GM19240 (cell line): ENCODE results near the gene ARHGAP33.
A peak's percentile ranks its signal among the peaks of the same experiment; 100 is the strongest.
"Not testable (repeated sequence)": the region's sequence is repeated elsewhere in the genome, so short reads cannot be mapped to it uniquely, and the experiment has no call there.

ENCODE experiments used
- DNase-seq: peaks from one replicate; pipeline ENCODE4 v3.0.0; 2011; ENCODE audit warnings: low spot score; ENCODE audit not compliant: insufficient read length

Gene ARHGAP33

DNA sequence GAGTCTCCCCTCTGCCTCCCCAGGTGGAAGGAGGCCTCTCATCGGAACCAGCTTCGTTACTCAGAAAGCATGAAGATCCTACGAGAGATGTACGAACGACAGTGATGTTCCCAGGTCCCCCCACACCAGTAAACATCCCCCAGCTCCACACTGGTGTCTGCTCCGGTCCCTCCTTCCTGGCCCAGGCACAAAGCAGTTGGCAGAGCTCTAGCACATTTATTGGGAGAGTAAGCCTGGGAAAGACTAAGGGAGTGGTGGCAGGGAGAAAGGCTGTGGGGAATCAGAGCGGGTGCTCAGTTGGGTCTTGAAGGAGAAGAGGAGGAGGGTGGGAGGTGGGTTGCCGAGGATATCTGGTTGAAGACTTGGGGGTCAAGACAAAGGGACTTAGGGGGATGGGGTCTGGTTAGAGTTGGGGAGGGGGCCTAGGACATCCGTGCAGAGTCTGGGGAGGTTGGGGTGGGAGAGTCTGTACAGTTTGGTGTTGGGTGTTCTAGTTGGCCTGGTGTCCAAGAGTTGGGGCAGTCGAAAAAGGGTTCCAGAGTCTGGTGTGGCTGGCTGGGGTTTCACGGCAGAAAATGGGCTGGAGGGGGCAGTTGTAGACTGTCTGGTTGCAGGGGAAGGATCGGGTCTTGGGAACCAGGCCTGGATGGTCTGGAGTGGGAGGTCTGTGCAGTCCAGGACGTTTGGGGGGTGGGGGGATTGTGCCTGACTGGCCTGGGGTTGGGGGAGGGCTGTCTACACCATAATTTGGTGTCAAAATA is 20.8 kb upstream of the ARHGAP33 start:
- no peak for DNase-seq

DNA sequence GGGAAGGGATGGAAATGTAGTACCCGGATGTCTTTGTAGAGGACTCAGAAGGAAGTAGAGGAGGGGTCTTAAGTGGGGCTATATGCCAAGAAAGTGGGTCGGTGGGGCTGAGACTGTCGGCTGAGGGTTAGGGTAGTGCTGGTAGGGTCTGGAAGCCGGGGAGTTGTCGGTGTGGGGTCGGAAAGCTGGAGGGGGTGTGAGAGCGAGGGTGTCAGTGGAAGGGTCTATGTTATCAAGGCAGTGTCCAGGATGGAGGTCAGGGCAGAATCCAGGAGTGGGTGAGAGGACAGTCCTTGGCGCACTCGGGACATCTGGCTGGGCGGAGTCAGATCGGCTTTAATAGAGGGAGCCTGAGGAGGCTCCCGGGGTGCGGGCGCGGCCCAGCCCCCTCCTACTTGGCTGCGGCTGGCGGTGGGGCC is 20.2 kb upstream of the ARHGAP33 start:
- DNase-seq: no peak

DNA sequence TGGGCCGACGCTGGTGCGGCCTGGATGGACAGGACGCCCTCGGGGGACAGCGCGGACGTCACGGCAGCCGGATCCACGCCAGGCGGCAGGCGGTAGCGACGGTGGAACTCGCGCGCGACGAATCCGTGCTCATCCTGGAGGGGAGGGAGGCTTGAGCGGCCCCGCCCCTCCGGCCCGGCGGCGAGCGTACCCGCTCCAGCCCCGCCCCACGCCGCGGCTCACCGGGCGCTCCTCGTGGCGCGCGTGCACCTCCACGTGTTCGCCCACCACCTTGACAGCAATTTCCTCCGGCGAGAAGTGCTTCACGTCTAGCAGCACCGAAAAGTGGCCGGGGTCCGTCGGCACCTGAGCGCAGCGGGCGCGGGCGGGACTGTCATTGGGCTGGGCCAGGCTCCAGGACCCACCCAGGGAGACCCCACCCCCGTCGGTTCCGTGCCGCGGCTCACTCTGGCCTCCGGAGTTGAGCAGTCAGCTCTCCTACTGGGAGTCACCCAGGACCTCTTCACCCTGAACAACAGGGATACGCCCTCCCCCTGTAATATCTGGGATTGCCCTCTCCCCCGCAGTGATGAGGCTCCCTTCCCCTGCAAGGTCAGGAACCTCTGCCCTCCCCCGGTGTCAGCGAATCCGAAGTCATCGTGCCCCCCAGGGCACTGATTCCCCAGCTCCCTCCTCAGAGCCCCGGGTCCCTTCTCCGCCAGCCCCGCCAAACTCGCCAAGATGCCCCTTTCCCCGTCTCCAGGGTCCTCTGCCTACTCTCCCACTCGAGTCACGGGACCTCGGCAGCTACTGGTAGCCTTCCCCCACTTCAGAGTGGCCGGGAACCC is 19.6 kb upstream of the ARHGAP33 start:
- no peak for DNase-seq

DNA sequence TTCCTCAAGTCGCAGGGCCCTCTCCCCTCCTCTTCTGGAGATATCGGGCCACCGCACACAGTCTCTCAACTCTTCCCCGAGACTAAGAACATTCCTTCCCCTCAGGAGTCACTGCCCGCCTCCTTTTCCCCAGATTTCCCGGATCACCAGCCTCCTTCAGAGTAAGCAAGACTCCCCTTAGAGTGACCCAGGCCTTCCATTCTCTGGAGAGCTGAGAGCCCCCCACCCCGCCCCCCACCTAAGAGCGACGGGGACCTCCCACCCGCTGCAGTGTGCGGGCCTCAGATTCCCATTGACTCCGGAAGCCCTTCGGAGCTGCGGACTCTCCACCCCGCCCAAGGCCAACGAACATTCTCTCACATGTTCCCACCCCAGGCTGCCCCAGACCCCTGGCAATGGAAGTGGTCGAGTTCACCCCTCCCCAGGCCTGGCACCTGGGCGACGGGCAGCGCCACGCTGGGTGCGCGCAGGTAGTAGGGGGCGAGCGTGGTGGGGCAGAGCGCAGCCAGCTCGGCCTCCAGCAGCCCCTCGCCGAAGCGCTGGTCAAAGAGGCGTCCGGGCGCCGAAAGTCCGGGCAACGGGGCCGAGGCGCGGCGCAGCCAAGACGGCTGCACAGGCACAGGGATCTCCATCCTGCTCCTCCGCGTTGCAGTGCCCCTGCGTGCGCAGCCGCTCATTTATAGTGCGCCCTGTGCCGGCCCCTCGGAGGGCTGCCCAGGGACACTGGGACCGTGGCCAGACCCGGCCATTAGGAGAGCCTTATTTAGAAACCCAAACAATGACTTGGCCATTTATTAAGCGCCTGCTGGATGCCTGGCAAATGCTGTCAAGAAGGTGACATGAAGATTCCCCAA is 18.8 kb upstream of the ARHGAP33 start, which contains the start of gene HSPB6:
Gene HSPB6 (minus strand): TSS at position 653 of the 854 bp plus-strand sequence. CDS start 21 bp downstream, at position 632.
- no peak for DNase-seq

DNA sequence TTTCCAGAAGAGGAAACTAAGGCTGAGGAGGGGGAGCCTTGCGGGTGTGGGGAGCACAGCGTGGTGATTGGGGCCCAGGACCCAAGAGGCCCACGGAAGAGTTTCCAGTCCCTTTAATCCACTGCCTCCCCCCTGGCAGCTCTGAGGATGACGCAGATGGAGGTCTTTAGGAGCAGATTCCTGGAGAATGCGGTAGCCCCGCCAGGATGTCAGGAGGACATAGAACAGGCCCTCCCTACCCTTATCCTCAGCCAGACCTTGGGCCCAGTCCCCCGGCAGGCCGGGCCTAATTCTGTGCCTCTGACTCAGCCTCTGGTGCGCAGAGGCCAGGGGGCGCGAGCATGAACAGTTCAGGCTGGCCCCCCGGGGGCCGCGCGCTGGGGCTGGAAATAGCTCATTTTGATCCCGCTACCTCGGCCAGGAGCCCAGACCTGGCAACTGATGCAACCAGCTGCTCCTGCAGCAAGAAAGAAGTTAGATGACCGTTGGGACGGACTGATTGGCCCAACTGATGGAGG is 18.1 kb upstream of the ARHGAP33 start:
- DNase-seq: no peak

DNA sequence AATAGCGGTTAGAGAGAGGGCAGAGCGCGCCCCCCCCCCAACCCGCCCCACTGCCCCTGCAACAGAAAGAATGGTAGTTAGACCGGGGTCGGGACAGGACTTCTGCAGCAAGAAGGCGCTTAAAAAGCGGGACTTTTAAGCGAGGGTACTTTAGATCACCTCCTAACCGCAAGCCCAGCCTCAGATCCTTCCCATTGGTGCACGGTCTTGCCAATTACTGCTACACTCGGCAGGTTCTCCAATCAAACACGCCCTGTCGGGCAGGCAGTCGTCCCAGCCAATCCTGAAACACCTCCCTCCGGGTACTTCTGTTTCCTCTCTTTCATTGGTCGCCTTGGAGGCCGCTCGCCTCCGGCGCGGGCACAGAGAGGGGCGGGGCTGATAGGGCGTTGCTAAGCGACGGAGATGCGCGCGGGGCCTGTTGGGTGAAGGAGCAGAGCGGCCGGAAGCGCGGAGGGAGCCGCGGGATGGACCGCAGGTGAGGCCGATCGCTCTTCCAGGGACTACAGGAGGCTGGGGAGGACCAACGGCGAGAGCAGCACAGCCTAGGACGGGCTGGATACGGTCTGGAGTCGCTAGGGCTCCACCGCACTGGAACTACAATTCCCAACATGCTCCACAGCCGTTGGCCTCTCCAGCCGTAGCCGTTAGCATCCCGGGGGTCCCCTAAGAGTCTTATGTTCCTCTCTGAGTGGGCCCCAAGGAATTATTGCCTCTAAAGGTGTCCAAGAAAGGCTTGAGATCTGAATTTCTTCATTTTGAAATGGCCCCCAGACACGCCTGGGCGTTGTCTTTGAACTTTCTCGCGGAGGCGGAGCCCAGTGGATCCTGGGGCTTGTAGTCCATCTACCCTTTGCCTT is 17.4 kb upstream of the ARHGAP33 start, which contains the start of gene PROSER3:
Gene PROSER3 (plus strand): TSS at position 428 of the 860 bp plus-strand sequence. CDS start 40 bp downstream, at position 468.
- DNase-seq: peak; percentile 99

- no peak for DNase-seq
Measured at GRCh38 chr19:35759697-35760096, 15.7 kb upstream of the ARHGAP33 start.

GRCh38 chr19:35760711-35761349 is 14.5 kb upstream of the ARHGAP33 start:
- no peak for DNase-seq

GRCh38 chr19:35764432-35765315 is 10.7 kb upstream of the ARHGAP33 start:
- no peak for DNase-seq

DNA sequence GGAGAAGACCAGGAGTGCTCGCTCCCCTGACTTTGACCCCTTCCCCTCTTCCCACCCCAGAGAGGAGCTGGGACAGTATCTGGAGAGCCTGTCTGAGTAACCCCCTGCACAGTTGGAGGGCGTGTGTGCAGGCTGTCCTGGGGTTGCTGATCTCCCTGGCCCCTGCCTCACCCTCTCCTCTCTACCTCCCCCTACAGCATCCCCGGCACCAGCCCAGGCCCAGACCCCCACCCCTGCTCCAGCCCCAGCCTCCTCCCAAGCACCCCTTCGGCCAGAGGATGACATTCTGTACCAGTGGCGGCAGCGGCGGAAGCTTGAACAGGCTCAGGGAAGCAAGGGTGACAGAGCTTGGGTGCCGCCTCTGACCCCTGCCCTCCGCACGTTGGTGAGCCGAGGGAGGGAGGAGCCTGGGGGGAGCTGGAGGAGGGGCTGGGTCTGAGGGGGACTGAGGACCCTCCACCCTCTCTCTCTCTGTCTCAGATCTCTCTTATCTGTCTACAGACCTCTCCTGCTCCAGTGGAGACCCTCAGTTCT is 8.7 kb upstream of the ARHGAP33 start:
- DNase-seq: no peak

DNA sequence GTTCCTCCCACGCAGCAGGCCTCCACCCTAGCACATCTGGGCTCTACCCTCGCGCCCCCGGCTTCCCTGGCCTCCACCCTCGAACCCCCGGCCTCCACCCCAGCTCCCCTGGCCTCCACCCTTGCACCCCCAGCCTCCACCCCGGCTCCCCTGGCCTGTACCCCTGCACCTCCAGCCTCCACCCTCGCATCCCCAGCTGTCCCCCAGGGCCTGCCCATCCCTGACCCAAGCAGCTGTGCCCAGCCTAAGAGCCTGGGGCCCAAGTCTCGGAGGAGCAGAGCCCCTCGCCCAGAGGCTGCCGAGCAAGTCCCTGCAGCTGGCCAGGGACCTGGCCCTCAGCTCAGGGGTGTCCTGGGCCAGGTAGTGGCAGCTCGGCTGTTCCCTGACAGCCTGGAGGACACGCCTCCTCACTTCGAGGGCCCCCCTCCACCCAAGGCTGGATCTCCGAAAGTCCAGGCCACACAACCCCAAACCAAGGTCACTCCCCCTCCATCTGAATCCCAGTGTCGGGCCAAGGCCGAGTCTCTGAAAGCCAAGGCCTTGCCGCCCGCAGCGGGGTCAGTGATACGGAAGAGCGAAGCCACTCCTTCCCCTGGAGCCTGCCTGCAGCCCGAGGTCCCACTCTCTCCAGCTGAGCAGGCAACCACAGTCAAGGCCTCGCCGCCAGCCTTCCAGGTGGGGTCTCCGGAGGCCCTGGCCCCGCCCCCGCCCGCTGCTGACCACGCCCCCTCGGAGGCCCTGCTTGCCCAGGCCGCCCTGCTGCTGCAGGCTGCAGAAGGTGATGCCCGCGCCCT is 7.9 kb upstream of the ARHGAP33 start:
- no peak for DNase-seq

- no peak for DNase-seq
Measured at GRCh38 chr19:35768082-35768421, 7.3 kb upstream of the ARHGAP33 start.

DNA sequence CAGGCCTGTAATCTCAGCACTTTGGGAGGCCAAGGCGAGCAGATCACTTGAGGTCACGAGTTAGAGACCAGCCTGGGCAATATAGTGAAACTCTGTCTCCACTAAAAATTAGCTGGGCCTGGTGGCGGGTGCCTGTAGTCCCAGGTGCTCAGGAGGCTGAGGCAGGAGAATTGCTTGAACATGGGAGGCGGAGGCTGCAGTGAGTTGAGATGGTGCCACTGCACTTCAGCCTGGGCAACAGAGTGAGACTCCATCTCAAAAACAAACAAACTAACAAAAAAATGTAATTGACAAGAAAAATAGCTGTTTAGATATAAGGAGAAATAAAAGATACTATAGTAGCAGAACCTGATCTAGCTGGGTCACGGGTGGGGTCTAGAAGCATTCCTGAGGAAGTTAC is 3.0 kb upstream of the ARHGAP33 start:
- DNase-seq: not testable (repeated sequence)

DNA sequence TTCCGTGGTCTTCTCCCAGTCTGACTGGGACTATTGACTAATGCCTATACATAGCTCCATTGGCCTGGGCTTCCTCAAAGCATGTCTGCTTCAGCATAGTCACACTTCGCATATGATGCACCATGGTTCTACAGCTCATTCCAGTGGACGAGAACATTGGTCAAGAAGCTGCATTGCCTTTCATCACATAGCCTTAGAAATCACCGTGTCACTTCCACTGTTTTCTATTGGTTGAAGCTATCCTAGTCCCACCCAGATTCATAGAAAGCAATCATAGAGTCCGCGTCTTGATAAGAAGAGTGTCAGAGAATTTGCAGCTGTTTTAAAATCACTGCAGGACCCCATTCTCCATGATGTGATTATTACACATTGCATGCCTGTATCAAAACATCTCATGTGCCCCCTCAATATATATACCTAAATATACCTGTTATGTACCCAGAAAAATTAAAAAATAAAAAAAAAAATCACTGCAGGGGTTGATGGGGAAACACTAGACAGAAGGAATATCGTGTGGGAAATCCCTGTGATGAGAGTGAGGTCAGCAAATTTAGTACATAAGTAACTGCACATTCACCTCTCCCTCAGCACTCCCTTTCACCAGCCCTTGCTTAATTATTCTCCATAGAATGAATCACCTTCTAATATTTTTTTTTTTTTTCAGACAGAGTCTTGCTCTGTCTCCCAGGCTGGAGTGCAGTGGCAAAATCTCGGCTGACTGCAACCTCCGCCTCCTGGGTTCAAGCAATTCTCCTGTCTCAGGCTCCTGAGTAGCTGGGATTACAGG is 2.2 kb upstream of the ARHGAP33 start:
- DNase-seq: no peak

- DNase-seq: no peak
Measured at GRCh38 chr19:35774274-35775045, 904 bp upstream of the ARHGAP33 start.

- no peak for DNase-seq
Measured at GRCh38 chr19:35775046-35775297, 392 bp upstream of the ARHGAP33 start.
